Measurements from ENCODE around the gene MBOAT2. TPM values are rescaled to one million over a fixed set of nuclear protein-coding genes. Genes with fewer than 3 reads are reported as not detected.

MBOAT2 gene
- total and polyA plus RNA-seq, 2 of the 13 experiments (the other 11 are each of a cell fraction or from before 2014, with no cell fraction given) = 0.11 to 0.36 TPM

- Histone ChIP-seq H3K79me2 (ENCODE audit: insufficient read depth, low read length) (no peaks in the 10 kb centered on the region), H3K4me1 (ENCODE audit: insufficient read depth, low read length) (no peaks in the 10 kb centered on the region), H3K4me3 (replicated peaks in 1 of 3; ENCODE audit: insufficient read depth in 1 of 3, low read depth in 2 of 3, low read length in 3 of 3) (no peak overlapping the region), H3K9ac (ENCODE audit: insufficient read depth, low read depth, low read length) (no peak overlapping the region), H3K27ac (ENCODE audit: extremely low read length, insufficient read depth, low read length) (no peak overlapping the region), H4K20me1 (ENCODE audit: insufficient read depth, low read length) (no peaks in the 10 kb centered on the region), H3K27me3 (ENCODE audit: control insufficient read depth in 1 of 2, insufficient read depth in 2 of 2, low read length in 2 of 2) (peaks cover 0 to 24% of the 10 kb centered on the region in 2 experiments; a peak in 2 of 5 replicates), H3K4me2 (ENCODE audit: low read depth, low read length) (no peak overlapping the region), H2AFZ (ENCODE audit: low read length) (no peak overlapping the region), H3K9me3 (ENCODE audit: low read length) (no peaks in the 10 kb centered on the region), H3K36me3 (replicated peaks in 1 of 2; ENCODE audit: control insufficient read depth in 1 of 2, insufficient read depth in 2 of 2, low read length in 2 of 2) (no peaks in the 10 kb centered on the region)
- POLR2A ChIA-PET = no interaction called here
- in situ Hi-C loops (cut with HindIII; ENCODE audit: extremely low pct_ligation_motif_present, low pct_unique_long_range_greater_than_20kb) = no loop called here
- intact Hi-C loops (cut with micrococcal nuclease; ENCODE audit: unreplicated experiment) = no loop called here
- 0% methylated on average over 1 of the region's 1 CpG for WGBS (ENCODE audit: low lambda C conversion rate)
- CTCF ChIA-PET (ENCODE audit: low intra/inter-chr PET ratio, low total read pairs) = no interaction called here
- FAIRE-seq = no peak
- BruUV-seq (replicated peaks) = no TSS peak
- no peak for DNase-seq (ENCODE audit: low spot score)
- no peak for ATAC-seq
- TF ChIP-seq MXD3 (CRISPR knock-in tag; IDR thresholded peaks at IDR 0.05) (no peak), WIZ (CRISPR knock-in tag; IDR thresholded peaks at IDR 0.05) (no peak), ZNF343 (CRISPR knock-in tag; IDR thresholded peaks at IDR 0.05) (no peak), E2F2 (CRISPR knock-in tag; IDR thresholded peaks at IDR 0.05; ENCODE audit: borderline replicate concordance) (no peak), TEAD3 (CRISPR knock-in tag; optimal IDR thresholded peaks at IDR 0.05; ENCODE audit: borderline replicate concordance) (no peak), ZNF883 (CRISPR knock-in tag; IDR thresholded peaks at IDR 0.05; ENCODE audit: not compliant biosample characterization) (no peak), ZNF530 (CRISPR knock-in tag; IDR thresholded peaks at IDR 0.05; ENCODE audit: low read depth) (no peak), CHCHD3 (CRISPR knock-in tag; IDR thresholded peaks at IDR 0.05) (no peak), SPEN (CRISPR knock-in tag; IDR thresholded peaks at IDR 0.05; ENCODE audit: low read depth) (no peak), ZNF430 (CRISPR knock-in tag; IDR thresholded peaks at IDR 0.05) (no peak), CREB1 (IDR thresholded peaks at IDR 0.05) (no peak), CREB1 (CRISPR knock-in tag; IDR thresholded peaks at IDR 0.05) (no peak), AGO2 (optimal IDR thresholded peaks at IDR 0.05; ENCODE audit: low read depth, low read length) (no peak), KLF16 (CRISPR knock-in tag; IDR thresholded peaks at IDR 0.05) (no peak), BORCS8-MEF2B (CRISPR knock-in tag; IDR thresholded peaks at IDR 0.05) (no peak), HMGXB4 (CRISPR knock-in tag; IDR thresholded peaks at IDR 0.05; ENCODE audit: borderline replicate concordance in 1 of 2, low read depth in 1 of 2) (no peak)
Observed at GRCh38 chr2:9021563-9022211, 18.2 kb upstream of the MBOAT2 start.

Measured in HepG2 (cell line).